Measurements from ENCODE around the gene MT1H.
"Not testable (repeated sequence)": the region's sequence is repeated elsewhere in the genome, so short reads cannot be mapped to it uniquely, and the experiment has no call there.

Gene MT1H

DNA sequence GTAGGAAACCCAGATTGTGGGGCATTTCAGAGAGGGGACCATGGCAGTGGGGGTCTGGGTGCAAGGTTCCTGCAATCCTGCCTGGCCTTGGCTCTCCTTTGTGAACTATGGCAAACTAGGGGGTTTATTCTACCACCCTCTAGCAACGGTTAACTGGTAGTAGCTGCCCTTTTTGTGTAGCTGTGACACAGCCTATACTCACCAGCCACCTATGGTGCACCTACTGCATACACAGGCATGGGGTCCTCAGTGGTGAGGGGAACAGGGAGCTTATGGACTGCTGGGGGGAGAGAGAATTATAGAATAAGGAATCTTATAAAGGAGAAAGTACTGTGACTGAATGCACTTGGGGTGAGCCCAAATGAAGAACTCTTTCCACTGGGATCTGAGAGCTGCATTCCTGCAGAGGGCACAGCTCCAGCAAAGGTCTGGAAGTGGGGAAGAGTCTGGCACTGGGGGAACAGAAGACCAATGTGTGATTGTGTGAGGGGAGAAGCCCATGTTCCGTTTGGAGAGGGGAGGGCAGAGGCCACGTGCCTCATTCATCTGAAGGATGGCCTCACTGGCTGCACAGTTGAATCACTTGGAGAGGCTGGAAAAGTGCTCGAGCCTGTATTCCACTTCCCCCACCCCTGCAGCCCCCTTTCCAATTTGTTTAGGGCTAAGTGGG, 14.8 kb downstream of the MT1H start:
- no peak for DNase-seq (ENCODE audit: low read depth, low spot score)

DNA sequence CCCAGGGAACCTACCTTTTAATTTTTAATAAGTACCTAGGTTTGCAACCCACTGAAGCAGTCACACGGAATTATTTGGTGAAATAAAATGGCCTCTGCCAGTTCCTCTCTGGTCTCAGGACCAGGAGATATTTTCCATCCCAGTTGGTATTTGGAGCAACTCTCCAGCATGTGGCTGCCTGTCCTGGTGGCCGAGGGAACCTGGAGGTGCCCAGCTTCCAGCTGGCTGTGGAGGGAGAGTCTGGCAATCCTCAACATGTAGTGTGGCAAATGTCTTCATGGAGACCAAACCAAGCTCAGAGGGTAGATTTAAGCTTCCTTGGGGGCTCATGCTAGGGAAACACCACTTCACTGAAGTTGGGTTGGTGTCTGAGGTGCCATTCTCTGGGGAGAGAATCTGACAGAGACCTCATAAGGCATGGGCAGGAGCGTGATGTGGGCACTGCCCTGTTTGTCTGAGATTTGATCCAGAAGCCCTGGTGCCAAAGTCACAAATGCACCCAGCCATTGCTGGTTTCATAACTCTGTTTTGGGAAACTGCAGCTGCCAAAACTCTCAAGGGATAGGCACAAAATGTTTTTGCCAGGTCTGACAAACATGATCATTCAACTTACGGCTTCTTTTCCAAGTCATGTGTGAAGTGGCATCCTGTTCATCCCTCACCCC, 15.4 kb downstream of the MT1H start:
- no peak for DNase-seq (ENCODE audit: low read depth, low spot score)

DNA sequence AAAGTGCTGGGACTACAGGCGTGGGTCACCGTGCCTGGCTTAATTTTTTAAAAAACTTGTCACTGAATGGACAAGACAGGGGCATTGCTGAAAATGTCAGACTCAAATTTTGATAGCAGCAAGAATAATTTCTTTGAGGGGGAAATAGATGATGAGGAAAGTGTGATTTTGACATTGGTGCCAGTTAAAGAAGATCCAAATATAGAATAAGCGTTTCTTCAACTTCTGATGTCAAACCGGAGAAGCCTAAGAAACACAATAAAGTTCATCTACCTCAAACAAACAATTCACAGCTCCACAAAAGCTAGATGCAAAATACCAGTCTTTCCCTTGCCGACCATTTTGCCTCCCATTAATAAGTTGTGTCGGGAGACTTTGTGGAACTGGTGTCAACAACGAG, 17.1 kb downstream of the MT1H start:
- DNase-seq (ENCODE audit: low read depth, low spot score) = no peak

DNA sequence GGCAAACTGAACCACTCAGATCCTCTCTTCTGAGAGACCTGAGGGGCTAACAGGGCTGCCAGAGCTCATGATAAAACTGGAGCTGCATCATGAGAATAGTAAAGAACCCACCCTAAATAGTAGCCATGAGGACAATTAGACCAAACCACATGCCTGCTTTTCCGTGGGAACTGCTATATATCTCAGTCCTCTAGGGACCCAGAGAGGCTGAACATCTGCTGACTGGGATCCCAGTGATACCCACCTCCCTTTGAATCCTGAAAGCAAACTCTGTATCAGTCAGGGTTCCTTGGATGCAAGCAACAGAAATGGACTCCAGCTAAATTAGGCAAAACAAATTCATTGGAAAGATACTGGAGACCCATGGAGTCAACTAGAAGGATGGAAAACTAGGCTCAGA, 19.1 kb downstream of the MT1H start:
- DNase-seq (ENCODE audit: low read depth, low spot score) = no peak

DNA sequence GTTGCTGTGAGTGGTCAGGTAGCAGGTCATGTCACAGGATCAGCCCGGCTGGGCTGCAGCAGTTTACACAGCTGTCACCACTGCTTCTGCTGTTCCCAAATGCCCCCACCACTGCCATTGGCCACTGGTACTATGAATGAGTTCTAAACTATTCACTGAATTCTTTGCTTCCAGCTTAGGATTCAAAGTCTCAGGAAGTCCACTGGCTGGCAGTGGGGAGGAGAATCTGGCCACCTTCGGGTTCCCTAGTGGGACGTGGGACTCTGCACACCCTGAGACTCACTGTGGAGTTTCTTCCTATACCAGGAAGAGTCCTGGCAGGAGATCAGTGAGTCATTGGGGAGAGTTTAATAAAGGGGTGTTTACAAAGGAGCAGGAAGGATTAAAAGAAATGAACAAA, 19.6 kb downstream of the MT1H start:
- no peak for DNase-seq (ENCODE audit: low read depth, low spot score)

DNA sequence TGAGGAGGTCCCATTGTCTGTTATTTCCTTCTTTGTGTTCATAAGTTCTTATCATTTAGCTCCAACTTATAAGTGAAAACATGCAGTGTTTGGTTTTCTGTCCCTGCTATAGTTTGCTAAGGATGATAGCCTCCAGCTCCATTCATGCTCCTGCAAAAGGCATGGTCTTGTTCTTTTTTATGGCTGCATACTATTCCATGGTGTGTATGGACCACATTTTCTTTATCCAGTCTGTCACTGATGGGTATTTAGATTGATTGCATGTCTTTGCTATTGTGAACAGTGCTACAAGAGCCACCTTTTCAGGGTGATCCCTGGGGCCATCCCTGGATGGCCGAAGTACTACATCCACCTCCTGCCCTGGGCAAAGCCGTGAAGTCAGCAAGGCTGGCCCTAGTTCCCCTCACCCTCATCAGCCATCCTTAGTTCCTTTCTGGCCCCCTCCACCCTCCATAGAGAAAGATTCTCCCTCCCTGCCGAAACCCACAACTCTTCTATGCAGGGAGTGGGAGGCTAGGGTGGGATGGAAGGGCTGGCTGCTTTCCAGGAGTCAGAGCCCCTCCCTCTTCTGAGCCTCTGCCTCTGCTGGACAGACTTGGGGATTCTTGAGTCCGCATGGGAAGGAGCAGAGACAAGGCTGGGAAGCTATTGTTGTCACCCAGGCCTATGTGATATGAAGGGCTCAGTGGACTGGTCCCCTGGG, 21.0 kb downstream of the MT1H start:
- no peak for DNase-seq (ENCODE audit: low read depth, low spot score)

DNA sequence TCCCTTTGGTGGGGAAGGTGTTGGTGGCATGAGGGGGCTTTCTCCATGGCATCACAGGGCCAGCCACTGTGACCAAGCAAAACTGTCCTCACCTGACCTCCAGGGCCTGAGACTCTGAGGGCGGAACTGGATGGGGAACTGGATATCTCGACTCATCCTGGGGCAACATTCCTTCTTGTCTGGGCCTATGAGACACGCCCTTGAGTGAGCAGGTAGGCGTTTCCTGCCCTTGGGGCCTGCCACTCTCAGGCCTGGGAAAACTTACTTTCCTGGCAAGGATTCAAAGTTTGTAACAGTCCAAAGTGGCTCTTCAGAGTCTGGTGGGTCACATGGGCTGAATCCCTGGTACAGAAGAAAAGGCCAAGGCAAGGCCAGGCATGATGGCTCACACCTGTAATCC, 22.3 kb downstream of the MT1H start:
- no peak for DNase-seq (ENCODE audit: low read depth, low spot score)

DNA sequence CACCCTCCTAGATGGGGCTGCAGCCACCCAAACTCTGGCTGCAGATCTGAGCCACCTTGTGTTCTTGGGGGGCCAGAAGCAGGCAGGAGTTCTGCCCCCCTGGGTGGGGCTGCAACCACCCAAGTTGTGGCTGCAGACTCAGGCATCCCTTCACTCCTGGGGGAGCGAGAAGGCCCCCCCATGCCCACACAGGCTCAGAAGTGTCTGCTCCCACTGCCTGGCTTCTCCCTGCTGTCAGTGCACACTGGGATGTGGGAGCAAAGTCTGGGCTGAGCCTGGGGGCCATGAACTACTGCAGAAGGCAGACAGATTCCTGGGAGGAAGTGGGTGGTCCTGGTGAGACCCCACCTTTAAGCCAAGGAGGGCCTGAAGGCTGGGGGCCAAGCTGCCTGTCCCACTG, 25.6 kb downstream of the MT1H start:
- no peak for DNase-seq (ENCODE audit: low read depth, low spot score)

DNA sequence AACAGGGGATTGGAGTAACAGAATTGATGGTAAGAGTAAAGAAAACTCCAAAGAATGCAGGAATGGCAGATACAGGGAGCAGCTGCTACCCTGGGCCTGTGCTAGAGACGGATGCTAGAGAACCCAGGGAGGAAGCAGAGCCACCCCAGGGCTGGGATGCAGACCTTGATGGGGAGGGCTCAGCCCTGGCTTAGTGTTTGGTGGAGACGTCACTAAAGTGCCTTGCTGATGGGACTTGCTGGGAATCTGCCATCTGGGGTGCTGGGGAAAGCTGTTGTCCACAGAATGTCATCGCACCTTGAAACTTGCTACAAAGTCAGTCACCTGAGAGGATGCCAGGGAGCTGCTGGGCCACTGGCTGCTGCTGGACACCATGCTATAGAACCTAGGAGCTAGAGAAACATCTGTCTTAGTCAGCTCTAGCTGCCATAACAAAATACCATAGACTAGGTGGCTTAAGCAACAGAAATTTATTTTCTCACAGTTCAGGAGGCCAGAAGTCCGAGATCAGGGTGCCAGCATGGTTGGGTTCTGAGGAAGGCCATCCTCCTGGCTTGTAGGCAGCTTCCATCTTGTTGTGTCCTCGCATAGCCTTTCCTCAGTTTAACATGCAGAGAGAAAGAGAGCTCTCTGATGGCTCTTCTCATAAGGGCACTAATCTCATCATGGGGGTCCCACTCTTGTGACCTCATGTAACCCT, 28.0 kb downstream of the MT1H start:
- DNase-seq (ENCODE audit: low read depth, low spot score) = no peak

DNA sequence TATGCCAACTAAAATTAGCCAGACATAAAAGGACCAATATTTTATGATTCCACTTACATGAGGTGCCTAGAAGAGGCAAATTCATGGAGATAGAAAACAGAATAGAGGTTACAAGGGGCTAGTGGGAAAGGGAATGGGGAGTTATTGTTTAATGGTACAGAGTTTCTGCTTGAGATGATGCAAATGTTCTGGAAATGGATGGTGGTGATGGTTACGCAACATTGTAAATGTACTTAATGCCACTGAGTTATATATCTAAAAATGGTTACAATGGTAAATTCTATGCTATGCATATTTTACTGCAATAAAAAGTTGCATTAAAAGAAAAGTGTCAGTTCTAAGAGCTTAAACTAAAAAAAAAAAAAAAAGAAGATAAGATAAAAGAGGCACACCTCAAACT, 30.6 kb downstream of the MT1H start:
- DNase-seq (ENCODE audit: low read depth, low spot score) = no peak

DNA sequence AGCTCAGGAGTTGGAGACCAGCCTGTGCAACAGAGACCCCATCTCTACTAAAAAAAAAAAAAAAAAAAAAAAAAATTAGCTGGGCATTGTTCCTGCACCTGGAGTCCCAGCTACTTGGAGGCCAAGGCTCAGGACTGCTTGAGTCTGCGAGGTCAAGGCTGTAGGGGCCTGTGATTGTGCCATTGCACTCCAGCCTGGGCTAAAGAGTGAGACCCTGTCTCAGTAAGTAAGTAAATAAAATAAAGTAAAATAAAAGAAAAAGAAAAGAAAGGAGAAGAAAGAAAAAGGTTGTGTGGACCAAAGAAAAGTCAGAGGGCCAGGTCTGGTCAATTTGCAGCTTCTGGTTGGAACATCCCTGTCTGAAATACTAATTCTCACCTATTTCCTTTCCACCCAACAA, 31.0 kb downstream of the MT1H start:
- DNase-seq (ENCODE audit: low read depth, low spot score) = no peak

DNA sequence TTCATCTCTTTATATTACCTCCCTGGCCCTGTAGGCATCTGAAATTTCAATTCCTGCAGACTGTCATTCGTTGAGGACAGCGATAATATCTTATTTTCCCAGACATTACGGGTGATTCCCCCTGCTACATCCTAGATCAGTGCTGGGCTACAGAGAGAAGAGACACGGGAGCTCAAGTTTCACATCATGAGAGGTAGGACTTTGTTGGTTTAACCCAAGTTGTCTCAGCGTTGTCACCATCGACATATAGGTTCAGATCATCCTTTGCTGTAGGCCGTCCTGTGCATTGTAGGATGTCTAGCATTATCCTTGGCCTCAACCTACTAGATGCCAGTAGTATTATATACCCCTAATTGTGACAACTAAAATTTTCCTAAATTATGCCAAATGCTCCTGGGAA, 31.9 kb downstream of the MT1H start:
- DNase-seq (ENCODE audit: low read depth, low spot score) = no peak

DNA sequence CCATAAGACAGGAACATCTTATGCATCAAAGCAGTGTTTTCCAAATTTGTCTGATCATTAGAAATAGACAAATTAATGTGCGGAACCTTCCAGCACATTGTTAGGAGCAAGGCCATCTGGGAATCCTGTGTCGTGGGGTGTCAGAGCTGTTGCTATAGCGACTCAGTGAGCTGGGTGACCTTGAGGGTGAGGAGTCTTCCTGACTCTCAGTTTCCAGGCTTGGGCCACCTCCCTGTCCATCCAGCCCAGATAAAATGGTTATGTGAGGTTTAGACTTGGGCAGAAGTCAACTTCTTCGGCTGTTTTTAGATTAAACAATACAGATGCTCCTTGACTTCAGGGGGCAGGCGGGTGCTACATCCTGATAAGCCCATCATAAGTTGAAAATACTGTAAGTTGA, 33.2 kb downstream of the MT1H start:
- no peak for DNase-seq (ENCODE audit: low read depth, low spot score)

DNA sequence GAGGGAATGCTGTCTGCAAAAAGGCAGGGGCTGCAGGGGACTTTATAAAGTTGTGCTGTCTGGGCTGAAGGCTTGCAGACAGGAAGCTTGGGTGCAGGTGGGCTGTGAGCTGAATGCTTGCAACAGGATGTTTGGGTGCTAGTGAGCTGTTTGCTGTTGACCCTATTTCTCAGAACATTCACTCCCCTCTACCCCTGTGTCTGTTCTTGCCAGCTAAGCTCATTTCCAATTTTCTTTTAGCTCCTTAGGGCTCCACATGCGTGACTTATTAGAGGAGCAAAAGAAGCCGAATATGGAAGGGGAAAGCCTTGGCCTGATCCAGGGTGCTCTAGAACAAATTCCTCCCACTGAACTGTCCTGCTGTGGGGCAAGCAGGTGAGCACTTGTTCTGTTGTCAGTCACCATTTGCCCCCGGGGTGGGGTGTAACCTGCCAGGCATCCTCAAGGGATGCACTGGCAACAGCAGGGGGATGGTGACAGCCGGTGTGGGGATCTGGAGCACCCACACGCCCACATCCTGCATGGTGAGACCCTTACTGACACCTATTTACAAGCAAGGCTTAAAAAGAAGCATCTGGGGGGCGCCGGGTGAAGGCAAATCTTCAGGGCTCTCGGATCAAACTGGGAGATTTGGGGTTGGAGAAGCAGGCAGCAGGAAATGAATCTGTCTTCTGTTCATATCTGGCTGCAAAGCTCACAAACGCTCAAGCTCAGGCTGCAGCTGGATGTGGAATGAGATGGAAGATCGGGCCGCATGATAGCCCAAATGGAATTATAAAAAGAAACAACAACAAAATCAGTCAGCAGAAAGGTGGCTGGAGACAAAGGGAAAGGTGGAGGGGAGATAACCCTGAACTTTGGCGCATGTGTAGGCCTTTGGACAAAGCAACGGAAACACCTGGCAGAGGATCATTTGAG, 39.2 kb downstream of the MT1H start:
- DNase-seq (ENCODE audit: low read depth, low spot score) = no peak

DNA sequence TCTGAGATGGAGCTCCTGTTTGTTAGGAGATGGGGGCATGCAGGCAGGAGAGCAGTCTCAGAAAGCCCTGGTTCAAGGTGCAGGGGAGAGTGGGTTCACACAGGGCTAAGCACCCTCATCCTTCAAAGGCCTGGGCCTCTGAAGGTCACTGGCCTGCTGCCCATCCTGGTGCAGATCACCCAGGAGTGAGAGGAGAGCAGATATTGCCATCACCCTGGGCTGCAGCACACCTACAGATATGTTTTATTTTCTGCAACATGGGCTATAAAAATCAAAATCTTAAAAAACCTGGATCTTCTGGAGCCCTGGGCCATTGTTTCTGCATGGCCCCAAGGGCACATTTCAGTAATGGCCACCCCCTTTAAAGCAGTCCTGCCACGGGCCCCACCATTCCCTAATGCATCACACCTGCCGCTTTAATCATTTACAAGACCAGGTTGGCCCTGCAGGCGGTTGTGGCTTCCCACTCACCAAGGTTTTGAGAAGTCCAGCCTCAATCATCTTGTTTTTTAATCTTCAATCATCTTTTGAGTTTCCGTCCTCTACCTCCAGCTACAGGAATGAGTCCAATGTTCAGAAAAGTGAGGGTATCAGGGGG, 39.9 kb downstream of the MT1H start:
- DNase-seq (ENCODE audit: low read depth, low spot score) = no peak

DNA sequence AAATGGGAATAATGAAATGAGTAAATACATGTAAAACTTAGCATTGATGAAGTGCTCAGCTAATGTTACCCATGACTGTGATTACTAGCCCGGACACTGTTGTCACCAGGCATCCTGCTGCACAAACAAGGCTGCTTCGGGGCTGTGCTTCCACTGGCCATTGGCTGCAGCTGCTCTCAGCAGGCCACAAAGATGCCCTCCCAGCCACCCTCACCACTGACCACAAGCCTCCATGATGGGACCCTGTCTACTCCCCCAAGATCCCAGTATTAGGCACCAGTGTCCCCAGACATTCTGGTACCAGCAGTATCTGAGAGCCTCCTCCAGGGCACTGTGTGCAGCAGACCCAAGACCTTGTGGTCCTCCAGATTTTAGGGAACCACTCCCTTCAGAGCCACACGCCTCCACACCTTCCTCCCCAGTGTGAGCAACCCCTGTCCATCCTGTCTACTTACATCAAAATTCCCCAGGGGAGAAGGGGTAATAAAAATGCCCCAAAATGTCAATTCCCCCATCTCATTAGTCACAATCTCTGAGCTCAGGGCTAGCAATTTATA, 40.6 kb downstream of the MT1H start:
- DNase-seq (ENCODE audit: low read depth, low spot score) = no peak

DNA sequence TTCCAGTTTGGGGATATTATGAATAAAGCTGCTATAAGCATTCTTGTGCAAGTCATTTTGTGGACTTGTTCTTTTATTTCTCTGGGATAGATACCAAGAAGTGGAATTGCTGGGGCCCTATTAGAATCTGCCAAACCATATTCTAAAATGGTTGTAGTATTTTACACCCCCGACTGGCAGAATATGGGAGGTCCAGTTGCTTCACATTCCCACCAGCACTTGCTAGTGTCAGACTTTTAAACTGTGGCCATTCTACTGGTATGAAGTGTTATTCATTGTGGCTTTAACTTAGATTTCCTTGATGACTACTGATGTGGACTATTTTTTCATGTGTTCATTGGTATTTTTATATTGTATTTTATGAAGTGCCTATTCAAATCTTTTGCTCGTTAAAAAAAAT, 42.2 kb downstream of the MT1H start:
- no peak for DNase-seq (ENCODE audit: low read depth, low spot score)

DNA sequence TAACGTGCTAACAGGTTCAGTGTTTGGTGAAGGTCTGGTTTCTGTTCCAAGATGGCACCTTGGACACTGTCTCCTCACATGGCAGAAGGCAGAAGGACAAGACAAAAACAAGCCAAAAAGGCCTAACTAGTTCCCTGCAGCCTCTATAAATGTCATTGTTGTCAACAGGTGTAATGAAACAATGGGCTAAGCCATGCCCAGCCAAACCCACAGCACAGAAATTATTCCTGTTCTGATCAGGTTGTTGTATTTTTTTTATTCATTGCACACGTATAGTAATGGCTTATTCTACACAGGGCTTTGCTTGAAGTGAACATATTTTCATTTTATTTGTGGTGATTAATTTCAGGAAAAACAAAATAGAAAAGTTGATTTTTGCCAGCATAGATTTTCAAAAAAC, 44.2 kb downstream of the MT1H start:
- DNase-seq (ENCODE audit: low read depth, low spot score) = no peak

DNA sequence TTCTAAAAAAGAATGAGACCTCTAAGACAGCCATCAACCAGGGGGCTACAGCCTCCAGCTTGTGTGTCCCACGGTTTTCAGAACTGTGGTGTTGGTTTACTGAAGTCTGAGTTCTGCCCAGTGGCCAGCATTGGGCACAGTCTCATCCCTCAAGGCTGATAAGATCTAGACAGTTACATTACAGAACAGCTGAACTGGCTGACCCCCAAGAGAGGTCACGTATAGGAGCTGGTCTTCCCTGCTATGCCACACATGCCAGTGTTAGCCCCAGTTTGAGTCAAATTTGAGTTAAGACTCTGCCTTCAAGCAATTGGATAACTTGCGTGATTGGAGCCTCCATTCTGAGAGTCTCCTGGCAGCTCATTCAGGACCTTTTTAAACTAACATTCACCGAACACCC, 45.5 kb downstream of the MT1H start:
- no peak for DNase-seq (ENCODE audit: low read depth, low spot score)

DNA sequence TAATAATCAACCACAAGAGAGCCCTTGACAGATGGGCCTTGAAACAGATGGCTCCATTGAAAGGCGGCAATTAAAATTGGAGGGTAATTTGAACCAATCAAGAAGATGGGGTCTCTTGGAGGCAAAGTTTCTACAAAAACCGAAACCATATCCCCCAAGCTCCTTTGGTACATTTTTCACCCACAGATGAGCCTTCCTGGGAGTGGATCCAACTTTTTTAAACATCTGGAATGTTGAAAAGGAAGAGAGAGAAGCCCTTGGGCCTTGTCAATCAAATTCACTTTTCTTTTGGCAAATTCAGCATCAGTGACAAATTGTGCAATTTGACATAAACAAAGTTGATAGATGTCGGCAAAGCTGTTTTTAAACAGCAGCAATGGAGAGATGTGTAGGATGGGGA, 47.1 kb downstream of the MT1H start:
- DNase-seq (ENCODE audit: low read depth, low spot score) = no peak

DNA sequence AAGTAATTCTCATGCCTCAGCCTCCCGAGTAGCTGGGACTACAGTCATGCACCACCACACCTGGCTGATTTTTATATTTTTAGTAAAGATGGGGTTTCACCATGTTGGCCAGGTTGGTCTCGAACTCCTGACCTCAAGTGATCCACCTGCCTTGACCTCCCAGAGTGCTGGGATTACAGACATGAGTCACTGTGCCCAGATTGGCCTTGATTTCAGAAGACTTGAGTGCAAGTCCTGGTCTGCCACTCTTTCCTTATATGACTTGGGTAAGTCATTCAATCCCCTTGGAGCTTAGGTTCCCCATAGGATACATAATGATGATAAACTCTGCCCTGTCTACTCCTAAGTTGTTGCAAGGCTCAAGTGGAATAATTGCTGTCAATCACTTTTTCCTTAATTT, 47.9 kb downstream of the MT1H start:
- DNase-seq (ENCODE audit: low read depth, low spot score) = not testable (repeated sequence)

Measured in activated CD4-positive, CD25-positive, alpha-beta regulatory T cell treated with anti-CD3 and anti-CD28 coated beads, Interleukin-2, amount 50 U/mL, for 16 hours (primary cell).